Kidney tubule cell (primary cell): ENCODE measurements around the gene LYRM2.

Experiments
- DNase-seq: peaks from one replicate; pipeline ENCODE4 v3.0.0-alpha.2; 2018; ENCODE audit warnings: low spot score

The LYRM2 gene

GRCh38 chr6:89591745-89592144 is 46.8 kb downstream of the LYRM2 start:
- DNase-seq, result no peak

DNA sequence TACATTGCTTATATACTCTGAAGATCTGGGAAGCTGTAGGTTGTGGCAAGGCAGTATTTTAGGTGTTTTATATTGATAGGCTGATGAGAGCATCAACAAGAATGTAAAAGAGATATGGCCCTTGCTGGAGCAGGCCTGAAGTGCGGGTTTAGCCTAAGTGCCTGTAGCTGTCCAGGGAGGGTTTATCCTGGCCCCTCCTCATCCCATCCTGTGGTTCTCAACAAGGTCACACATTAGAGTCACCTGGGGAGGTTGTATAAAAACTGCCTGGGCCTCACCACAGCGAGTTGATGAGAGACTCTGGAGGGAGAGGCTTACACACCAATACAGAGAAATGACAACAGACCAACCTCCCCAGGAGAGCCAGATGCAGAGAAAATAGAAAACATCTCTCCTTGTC is 48.4 kb downstream of the LYRM2 start:
- DNase-seq, result no peak

DNA sequence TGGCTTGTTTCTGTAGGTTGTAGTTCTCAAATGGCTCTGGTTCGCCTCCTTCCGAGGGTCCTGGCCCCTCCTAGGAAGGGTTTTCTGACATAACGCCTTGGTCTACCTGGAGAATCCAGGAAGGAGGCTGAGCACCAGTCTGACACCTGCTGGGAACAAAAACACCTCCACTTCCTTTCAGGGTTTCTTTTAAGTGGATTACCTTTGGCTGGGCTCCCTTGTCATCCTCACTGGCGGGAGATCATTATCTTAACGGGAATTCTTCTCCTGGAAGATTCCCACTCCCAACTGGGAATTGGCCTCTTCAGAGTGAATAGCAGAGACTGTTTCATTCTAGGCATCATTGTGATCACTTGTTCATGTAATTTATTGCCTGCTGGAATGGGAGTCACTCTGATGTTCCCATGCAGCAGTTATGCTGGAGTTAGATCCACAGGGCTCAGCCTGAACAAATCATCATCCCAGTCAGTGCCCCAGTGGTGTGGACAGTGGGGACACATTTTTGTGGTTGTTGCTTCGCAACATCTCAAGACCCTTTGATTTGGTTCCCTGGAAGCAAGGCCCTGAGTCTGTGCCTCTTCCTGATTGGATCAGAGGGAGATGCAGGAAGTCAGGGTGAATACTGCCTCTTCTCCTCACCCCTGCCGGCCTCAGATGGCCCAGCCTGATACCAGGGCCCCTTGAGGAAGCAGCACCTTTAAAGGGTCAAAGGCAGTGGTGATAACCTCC is 49.1 kb downstream of the LYRM2 start:
- no peak for DNase-seq

DNA sequence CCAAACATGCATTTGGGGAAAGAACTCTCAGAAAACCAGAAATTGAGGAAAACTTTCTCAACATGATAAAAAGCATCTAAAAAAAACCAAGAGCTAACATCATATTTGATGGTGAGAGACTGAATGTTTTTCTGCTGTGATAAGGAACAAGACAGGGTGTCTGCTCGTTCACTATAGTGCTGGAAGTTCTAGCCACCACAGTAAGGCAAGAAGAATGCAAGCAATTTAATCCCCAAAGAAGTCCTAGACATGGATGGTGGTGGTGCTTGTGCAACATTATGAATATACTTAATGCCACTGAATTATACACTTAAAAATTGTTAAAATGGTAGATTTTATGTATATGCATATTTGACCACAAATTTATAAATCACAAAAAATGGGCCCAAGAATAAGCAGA is 53.4 kb downstream of the LYRM2 start:
- DNase-seq, result no peak

DNA sequence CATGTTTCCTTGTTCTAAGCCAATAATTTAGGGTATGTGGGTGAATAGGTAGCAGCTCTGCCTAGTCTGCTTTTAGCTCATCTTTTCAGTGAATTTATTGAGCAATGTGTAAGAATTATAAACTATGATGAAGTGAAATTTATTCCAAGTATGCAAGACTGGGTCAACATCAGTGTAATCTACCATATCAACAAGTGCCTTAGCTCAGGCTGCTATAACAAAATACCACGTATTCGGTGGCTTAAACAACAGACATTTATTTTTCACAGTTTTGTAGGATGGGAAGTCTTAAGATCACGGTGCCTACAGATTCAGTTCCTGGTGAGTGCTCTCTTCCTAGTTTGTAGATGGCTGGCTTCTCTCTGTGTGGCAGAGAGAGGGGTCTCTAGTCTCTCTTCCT is 54.0 kb downstream of the LYRM2 start:
- DNase-seq, result no peak

GRCh38 chr6:89583559-89583958 is 55.0 kb downstream of the LYRM2 start:
- DNase-seq, result no peak

GRCh38 chr6:89582669-89583325 is 55.8 kb downstream of the LYRM2 start:
- no peak for DNase-seq

GRCh38 chr6:89581689-89582088 is 56.9 kb downstream of the LYRM2 start:
- DNase-seq, result no peak

DNA sequence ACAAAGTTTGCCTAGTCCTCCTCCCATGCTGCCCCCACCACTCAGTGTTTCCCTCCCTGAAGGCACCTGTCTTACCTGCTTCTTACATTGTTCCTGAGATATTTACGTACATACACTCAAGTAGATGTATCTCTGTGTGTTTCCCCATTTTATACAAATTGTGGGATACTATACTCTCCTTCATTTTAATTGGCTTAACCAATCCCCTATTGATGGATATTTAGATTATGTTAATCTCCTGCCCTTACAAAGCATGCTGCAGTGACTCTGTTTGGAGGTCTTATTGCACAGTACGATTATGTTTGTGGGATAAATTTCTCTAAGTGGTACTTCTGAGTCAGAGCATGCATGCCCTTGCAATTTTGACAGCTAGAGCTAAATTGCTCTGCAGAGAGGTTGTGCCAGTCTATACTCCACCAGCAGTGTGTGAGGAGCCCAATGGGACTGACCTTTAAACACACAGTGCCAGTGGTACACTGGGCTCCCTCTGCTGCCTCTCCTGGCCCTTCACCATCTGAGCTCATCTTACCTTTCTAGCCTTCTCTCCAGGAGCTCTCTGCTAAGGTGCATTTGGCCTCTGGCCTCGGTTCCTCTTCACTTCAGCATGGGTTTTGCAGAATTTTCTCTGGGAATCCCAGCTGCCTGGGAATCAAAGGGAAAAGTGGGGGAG is 57.4 kb downstream of the LYRM2 start:
- no peak for DNase-seq

GRCh38 chr6:89575562-89575960 is 63.0 kb downstream of the LYRM2 start:
- no peak for DNase-seq

GRCh38 chr6:89574910-89575561 is 63.5 kb downstream of the LYRM2 start:
- DNase-seq, result no peak

DNA sequence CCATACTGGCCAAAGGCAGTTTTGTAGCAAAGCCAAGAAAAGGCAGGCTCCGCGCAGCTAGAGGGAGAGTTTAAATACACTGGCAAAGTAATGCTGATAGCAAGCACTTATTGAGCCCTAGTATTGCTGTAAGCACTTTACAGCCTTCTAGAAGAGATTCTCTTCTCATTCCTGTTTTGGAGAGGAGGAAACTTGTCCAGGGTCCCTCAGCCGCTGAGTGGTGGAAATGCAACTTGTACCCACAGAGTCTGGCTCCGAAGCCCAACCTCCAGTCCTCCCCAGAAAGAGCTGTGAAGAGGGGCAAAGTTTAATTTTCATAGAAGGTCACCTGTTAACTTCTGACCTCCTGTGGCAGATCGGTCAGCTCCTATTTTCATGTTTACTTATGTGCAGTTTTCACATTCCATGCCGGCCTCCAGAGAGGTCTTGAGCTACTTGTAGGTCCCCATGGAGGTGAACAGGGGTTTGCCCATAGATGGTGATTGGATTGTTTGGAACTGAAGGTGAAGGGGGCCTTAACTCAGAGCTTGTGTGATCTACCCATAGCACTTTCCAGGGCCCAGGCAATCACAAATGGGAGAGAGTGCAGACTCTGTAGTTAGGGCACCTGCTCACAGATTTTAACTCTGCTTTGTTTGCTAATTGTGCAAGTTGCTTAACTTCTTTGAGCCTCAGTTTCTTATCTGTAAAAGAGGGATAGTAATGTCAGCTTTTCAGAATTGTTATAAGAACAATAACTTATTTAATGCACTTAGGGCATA is 70.7 kb downstream of the LYRM2 start:
- DNase-seq, result no peak

DNA sequence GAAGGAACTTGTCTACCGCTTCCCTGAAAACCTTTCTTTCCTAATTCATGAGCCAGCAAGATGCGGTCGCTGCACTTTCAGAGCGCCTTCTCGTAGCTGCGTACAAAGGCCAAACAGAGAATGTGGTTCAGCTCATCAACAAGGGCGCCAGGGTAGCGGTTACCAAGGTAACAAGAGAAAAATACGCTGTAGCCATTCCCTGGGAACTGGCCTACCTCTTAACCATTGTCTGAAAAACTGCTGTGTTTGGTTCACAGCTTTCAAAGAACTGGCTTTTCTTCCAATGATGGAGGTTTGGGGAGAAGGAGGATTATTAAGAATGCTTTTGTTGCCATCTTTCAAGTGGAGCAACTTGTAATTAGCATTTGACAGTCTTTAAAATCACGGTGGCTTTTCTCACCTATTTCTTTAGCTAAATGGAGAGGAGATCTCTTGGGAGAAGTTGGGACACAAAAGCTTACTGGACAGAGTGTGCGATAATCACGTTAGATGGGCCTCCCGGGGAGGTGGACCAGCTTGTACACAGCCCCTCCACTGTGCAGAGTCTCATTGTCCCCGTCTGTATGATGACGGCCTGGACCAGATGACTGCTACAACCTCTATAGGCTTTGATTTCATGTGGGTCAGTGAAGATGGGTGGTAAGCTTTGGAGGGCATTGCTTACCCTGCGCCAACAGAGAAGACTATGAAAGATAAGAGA is 71.5 kb downstream of the LYRM2 start:
- DNase-seq, result no peak

DNA sequence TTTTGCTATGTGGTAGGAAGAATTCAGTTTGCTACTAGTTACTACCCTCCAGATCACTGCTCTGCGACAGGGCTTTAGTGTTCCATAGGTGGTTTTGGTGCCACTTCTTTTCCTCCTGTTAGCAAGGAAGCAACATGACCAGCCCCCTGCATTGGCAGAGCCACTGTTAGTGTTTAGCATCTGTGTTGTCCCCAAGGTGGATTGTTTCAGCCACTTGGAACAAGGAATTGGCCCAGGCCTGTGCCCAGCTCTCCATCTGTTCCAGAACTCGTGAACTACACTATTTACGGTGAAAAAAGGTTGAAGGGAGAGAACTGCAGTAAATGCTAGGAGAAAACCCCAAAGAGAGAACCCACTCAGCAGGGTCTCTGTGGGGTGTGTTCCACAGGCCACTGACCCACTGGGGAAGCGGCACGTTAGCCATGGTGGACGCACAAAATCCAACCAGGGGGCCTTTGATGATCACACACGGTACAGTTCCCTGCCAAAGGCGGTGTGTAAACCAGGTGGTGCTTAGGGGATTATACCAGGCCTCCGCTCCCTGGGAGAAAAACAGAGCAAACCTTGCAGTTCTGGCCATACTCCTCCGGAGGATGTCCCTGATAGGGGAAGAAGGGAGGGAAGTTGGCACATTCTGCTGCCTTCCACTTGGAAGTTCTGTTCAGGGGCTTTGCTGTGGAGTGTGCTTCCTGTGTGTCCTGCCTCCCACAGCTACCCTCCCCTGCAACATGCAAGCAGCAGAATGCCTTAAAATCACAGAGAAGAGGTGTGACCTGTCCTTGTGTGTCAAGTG is 72.3 kb downstream of the LYRM2 start:
- no peak for DNase-seq

GRCh38 chr6:89564752-89565427 is 73.7 kb downstream of the LYRM2 start:
- DNase-seq, result no peak

- DNase-seq, result no peak
Observed at GRCh38 chr6:89563866-89564265, 74.7 kb downstream of the LYRM2 start.

GRCh38 chr6:89562093-89562973 is 76.2 kb downstream of the LYRM2 start:
- DNase-seq, result no peak

- DNase-seq, result no peak
Observed at GRCh38 chr6:89559487-89559886, 79.1 kb downstream of the LYRM2 start.

GRCh38 chr6:89555806-89556205 is 82.7 kb downstream of the LYRM2 start:
- no peak for DNase-seq
